HCT116 (cell line): ENCODE measurements around the gene SCYGR4.

Experiments
- CEBPB ChIP-seq: IDR thresholded peaks from 2 replicates; pipeline ENCODE4 v1.6.1; 2012; ENCODE audit warnings: low read depth
- CTCF ChIP-seq, 3 experiments: fragments of 200-600 bp in 1 of 3; sonication (generic) in 1 of 3; IDR thresholded peaks in 2 of 3; conservative IDR thresholded peaks in 1 of 3; 2 replicates each; pipeline ENCODE4 v1.5.1; 2012 to 2017; ENCODE audit warnings: low read depth in 2 of 3, low read length in 2 of 3, antibody characterized with exemption in 1 of 3, borderline replicate concordance in 1 of 3, control low read depth in 1 of 3, mild to moderate bottlenecking in 1 of 3, mixed read lengths in 1 of 3, mixed run types in 1 of 3, moderate library complexity in 1 of 3; ENCODE audit not compliant: insufficient read depth in 1 of 3
- EZH2 ChIP-seq: fragments of 200-600 bp; sonication (generic); IDR thresholded peaks from 2 replicates; pipeline ENCODE4 v1.6.1; 2017; ENCODE audit warnings: antibody characterized with exemption, mixed run types
- JUND ChIP-seq: IDR thresholded peaks from 2 replicates; pipeline ENCODE4 v1.6.1; 2012
- MAX ChIP-seq: IDR thresholded peaks from 2 replicates; pipeline ENCODE4 v1.6.1; 2012
- POLR2AphosphoS5 ChIP-seq: IDR thresholded peaks from 2 replicates; pipeline ENCODE4 v1.6.1; 2011; ENCODE audit warnings: mild to moderate bottlenecking, low read depth, low read length, moderate library complexity
- TCF7L2 ChIP-seq: IDR thresholded peaks from 2 replicates; pipeline ENCODE4 v1.7.0; 2011; ENCODE audit warnings: borderline replicate concordance, inconsistent platforms; ENCODE audit not compliant: insufficient read depth, insufficient read length; ENCODE audit errors: extremely low read depth
- ZNF274 ChIP-seq: fragments of 200-500 bp; sonication (Bioruptor generic); IDR thresholded peaks from 2 replicates; pipeline ENCODE4 v1.6.1; 2014; ENCODE audit warnings: mild to moderate bottlenecking, low read depth, low read length, inconsistent platforms

GRCh38 chr2:227630322-227630721, 13.0 kb downstream of the SCYGR4 start:
- TF ChIP-seq MAX: no peak
- no peak for TF ChIP-seq ZNF274
- no peak for TF ChIP-seq CTCF (IDR thresholded peaks at IDR 0.05 in 2 of 3, conservative IDR thresholded peaks at IDR 0.05 in 1 of 3; ENCODE audit: borderline replicate concordance in 1 of 3, insufficient read depth in 1 of 3, low read depth in 2 of 3, low read length in 2 of 3)
- TF ChIP-seq CEBPB: no peak
- no peak for TF ChIP-seq TCF7L2
- TF ChIP-seq POLR2AphosphoS5: no peak
- no peak for TF ChIP-seq EZH2
- TF ChIP-seq JUND: no peak
